ENCODE data around the gene TFB1M.

DNA sequence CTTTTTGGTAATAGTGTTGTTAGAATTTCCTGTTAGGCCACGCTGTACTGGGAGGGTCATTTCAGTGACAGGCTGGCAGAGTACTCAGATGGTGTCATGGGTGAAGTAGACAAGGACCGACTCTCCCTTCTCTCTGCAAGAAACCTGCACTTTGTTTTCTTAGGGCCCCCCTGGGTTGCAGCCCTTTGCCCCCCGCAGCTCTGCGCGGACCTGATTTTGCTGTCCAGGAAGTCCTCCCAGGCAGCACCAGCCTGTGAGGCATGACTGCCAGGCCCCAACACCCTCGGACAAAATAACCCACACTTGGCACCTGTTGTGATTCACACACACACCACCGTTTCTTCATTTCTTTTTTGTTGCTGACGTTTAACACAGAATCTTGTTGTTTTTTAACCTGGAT is 72.3 kb downstream of the TFB1M start:
- TF ChIP-seq, protein P1, sequence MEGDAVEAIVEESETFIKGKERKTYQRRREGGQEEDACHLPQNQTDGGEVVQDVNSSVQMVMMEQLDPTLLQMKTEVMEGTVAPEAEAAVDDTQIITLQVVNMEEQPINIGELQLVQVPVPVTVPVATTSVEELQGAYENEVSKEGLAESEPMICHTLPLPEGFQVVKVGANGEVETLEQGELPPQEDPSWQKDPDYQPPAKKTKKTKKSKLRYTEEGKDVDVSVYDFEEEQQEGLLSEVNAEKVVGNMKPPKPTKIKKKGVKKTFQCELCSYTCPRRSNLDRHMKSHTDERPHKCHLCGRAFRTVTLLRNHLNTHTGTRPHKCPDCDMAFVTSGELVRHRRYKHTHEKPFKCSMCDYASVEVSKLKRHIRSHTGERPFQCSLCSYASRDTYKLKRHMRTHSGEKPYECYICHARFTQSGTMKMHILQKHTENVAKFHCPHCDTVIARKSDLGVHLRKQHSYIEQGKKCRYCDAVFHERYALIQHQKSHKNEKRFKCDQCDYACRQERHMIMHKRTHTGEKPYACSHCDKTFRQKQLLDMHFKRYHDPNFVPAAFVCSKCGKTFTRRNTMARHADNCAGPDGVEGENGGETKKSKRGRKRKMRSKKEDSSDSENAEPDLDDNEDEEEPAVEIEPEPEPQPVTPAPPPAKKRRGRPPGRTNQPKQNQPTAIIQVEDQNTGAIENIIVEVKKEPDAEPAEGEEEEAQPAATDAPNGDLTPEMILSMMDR (IDR thresholded peaks at IDR 0.05) = no peak
- TF ChIP-seq POLR2A (IDR thresholded peaks at IDR 0.05) = no peak
